Natural killer cell treated with Interleukin-12 subunit alpha and Interleukin-12 subunit beta and Interleukin-15 and Interleukin-18, amount 100 ng/mL, for 72 hours (primary cell): ENCODE results near the gene PEX26. TPM values are rescaled to one million over a fixed set of nuclear protein-coding genes. Genes with fewer than 3 reads are reported as not detected.
A peak's percentile ranks its signal among the peaks of the same experiment; 100 is the strongest.
"Not testable (repeated sequence)": the region's sequence is repeated elsewhere in the genome, so short reads cannot be mapped to it uniquely, and the experiment has no call there.

ENCODE experiments used
- ATAC-seq, 2 donors: fragments of 150-1000 bp; cut with Tn5 transposase in 1 of 2; sonication (Bioruptor Pico), chemical (Tn5 transposase) in 1 of 2; 2 replicates each; pipeline ENCODE4 v1.10.0; 2021
- DNase-seq: peaks from one replicate; pipeline ENCODE4 v3.0.0; 2022; ENCODE audit warnings: low spot score
- H3K27ac Mint-ChIP-seq, 2 donors: 1 replicate in 1 of 2; 2 replicates in 1 of 2; pipeline ENCODE4 v1.8.0; 2022; ENCODE audit warnings: mixed read lengths in 2 of 2, mild to moderate bottlenecking in 1 of 2, moderate library complexity in 1 of 2
- H3K27me3 Mint-ChIP-seq, 2 donors: 1 replicate in 1 of 2; 2 replicates in 1 of 2; pipeline ENCODE4 v1.8.0; 2022; ENCODE audit warnings: mixed read lengths in 2 of 2
- H3K36me3 Mint-ChIP-seq: one replicate; pipeline ENCODE4 v1.8.0; 2022; ENCODE audit warnings: mixed read lengths
- H3K4me1 Mint-ChIP-seq, 2 donors: 1 replicate in 1 of 2; 2 replicates in 1 of 2; pipeline ENCODE4 v1.8.0; 2022; ENCODE audit warnings: low read depth in 2 of 2, mixed read lengths in 2 of 2, mild to moderate bottlenecking in 1 of 2
- H3K4me3 Mint-ChIP-seq: one replicate; pipeline ENCODE4 v1.8.0; 2022; ENCODE audit warnings: mixed read lengths
- H3K9me3 Mint-ChIP-seq: 2 replicates; pipeline ENCODE4 v1.8.0; 2022; ENCODE audit warnings: mixed read lengths
- total RNA-seq, 2 donors: library from RNA; stranded (reverse); gene quantifications; one replicate each; pipeline ENCODE4 v1.2.3, GENCODE V29; 2022

The PEX26 gene
- total RNA-seq, 2 donors from 2014 or later = 44.6 to 63.5 TPM

- H3K27ac Mint-ChIP-seq = no peak overlapping the region
- ATAC-seq = no peak
- DNase-seq = no peak
- no peak overlapping the region for H3K4me3 Mint-ChIP-seq
- H3K4me1 Mint-ChIP-seq = peaks cover 12 to 38% of the 10 kb centered on the region in 2 donors
- H3K27me3 Mint-ChIP-seq = peaks cover 0 to 4% of the 10 kb centered on the region in 2 donors
- no peaks in the 10 kb centered on the region for H3K9me3 Mint-ChIP-seq
- H3K36me3 Mint-ChIP-seq = no peaks in the 10 kb centered on the region
These were observed 38.1 kb downstream of the PEX26 start for GRCh38 chr22:18115906-18116371.

- H3K27ac Mint-ChIP-seq = no peak overlapping the region
- no peak for ATAC-seq
- no peak for DNase-seq
- H3K27me3 Mint-ChIP-seq = peaks cover 0 to 2% of the 10 kb centered on the region in 2 donors
- no peak overlapping the region for H3K4me3 Mint-ChIP-seq
- H3K36me3 Mint-ChIP-seq = no peaks in the 10 kb centered on the region
- no peaks in the 10 kb centered on the region for H3K9me3 Mint-ChIP-seq
- peaks cover 12 to 36% of the 10 kb centered on the region in 2 donors for H3K4me1 Mint-ChIP-seq
These were observed 38.8 kb downstream of the PEX26 start for GRCh38 chr22:18116634-18117033.

- Mint-ChIP-seq H3K4me3 (no peak overlapping the region), H3K4me1 (peaks cover 12 to 36% of the 10 kb centered on the region in 2 donors)
These were observed 40.6 kb downstream of the PEX26 start for GRCh38 chr22:18118345-18118915.

GRCh38 chr22:18119409-18120110, 41.8 kb downstream of the PEX26 start:
- Mint-ChIP-seq H3K27me3 (peaks cover 0 to 2% of the 10 kb centered on the region in 2 donors), H3K4me3 (no peak overlapping the region), H3K36me3 (no peaks in the 10 kb centered on the region), H3K4me1 (peaks cover 1 to 24% of the 10 kb centered on the region in 2 donors), H3K27ac (no peak overlapping the region), H3K9me3 (no peaks in the 10 kb centered on the region)
- no peak for DNase-seq
- ATAC-seq = peak; percentile 21 to 61

More at GRCh38 chr22:18118345-18118915, 40.6 kb downstream of the PEX26 start:
- Mint-ChIP-seq H3K27me3 (peaks cover 0 to 2% of the 10 kb centered on the region in 2 donors), H3K27ac (no peak overlapping the region), H3K36me3 (no peaks in the 10 kb centered on the region), H3K9me3 (no peaks in the 10 kb centered on the region)
- no peak for ATAC-seq
- no peak for DNase-seq

DNA sequence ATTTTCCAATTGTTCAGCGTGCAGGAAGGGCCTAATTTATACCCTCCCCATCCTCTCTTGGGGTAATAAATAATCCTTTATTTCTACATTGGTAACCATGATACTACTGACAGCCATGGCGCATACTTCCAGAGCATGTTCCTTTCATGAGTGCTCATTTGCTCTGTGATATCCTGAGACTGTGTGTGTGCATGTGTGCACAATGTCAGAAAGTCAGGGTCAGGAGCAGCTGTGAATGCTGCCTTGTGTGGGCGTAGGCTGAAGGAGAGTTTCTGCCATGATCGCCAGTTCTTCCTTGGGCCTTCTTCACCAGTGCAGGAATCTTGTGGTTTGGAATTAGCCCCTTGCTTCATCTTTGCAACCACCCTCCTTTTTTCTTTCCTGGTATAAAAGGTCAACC, 43.1 kb downstream of the PEX26 start:
- no peak overlapping the region for H3K4me3 Mint-ChIP-seq
- no peaks in the 10 kb centered on the region for H3K9me3 Mint-ChIP-seq

DNA sequence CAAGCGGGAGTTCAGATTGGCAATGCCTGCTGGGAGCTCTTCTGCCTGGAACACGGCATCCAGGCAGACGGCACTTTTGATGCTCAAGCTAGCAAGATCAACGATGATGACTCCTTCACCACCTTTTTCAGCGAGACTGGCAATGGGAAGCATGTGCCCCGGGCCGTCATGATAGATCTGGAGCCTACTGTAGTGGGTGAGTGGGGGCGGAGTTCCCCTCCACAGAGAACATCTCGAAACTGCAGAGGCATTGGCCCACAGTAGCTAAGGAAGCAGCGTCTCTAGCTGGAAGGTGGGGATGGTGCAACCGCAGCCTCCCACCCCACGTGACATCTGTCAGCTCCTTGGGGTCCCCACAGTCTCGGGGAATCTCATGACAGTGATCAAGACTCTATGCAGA, 43.7 kb downstream of the PEX26 start:
- Mint-ChIP-seq H3K4me1 (peaks cover 0 to 21% of the 10 kb centered on the region in 2 donors), H3K4me3 (no peak overlapping the region), H3K27me3 (peaks cover 0 to 2% of the 10 kb centered on the region in 2 donors), H3K27ac (no peak overlapping the region), H3K36me3 (no peaks in the 10 kb centered on the region), H3K9me3 (no peaks in the 10 kb centered on the region)
- no peak for ATAC-seq
- no peak for DNase-seq

More for the DNA sequence above, 43.1 kb downstream of the PEX26 start:
- DNase-seq (no peak), ATAC-seq (no peak)
- Mint-ChIP-seq H3K27ac (no peak overlapping the region), H3K4me1 (peaks cover 0 to 21% of the 10 kb centered on the region in 2 donors), H3K36me3 (no peaks in the 10 kb centered on the region), H3K27me3 (peaks cover 0 to 2% of the 10 kb centered on the region in 2 donors)

DNA sequence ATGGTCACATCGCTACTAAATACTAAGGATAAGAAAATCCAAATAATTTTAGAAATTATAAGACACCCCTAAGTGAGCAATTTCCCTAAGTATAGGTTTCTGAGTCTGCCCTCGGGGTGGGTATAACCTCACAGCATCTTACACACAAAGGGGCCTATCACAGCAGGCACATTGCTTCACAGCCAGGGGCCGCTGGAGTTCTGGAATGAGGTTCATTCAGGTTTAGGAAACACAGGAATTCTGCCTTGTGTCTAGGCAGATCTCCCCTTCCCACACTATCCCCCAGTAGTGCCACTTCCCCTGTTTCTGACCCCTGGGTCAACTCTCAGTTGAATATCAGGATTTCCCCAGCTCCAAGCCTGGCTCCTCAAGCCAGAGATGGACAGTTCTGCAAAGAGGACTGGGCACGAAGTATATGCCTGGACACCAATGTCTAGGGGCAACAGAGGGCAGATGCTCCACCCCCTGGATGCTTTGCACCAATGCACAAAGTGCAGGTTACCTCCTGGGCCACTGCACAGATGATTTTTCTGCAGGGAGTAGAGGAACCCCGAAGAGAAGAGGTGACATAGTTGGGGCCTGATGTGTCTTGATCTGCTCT, 44.3 kb downstream of the PEX26 start:
- Mint-ChIP-seq H3K4me1 (peaks cover 0 to 21% of the 10 kb centered on the region in 2 donors), H3K9me3 (no peaks in the 10 kb centered on the region), H3K4me3 (no peak overlapping the region), H3K36me3 (no peaks in the 10 kb centered on the region), H3K27me3 (peaks cover 0 to 2% of the 10 kb centered on the region in 2 donors), H3K27ac (no peak overlapping the region)
- no peak for DNase-seq
- no peak for ATAC-seq

DNA sequence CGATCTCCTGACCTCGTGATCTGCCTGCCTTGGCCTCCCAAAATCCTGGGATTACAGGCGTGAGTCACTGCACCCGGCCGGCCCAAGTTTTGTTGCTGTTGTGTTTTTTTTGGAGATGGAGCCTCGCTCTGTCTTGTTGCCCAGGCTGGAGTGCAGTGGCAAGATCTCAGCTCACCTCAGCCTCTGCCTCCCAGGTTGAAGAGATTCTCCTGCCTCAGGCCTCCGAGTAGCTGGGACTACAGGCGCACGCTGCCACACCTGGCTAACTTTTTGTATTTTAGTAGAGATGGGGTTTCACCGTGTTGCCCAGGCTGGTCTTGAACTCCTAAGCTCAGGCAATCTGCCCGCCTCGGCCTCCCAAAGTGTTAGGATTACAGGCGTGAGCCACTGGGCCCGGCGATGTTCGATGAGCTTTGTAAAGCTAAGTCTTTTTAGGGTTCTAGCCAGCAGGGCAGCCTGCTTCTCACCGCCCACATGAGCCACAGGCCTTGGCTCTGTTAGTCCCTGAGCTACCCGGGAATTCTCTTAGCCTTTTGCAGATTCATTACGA, 45.8 kb downstream of the PEX26 start:
- DNase-seq, H3K27ac Mint-ChIP-seq, H3K36me3 Mint-ChIP-seq, H3K9me3 Mint-ChIP-seq, H3K27me3 Mint-ChIP-seq, ATAC-seq, H3K4me3 Mint-ChIP-seq: not testable (repeated sequence)
- peaks cover 0 to 19% of the 10 kb centered on the region in 2 donors for H3K4me1 Mint-ChIP-seq

DNA sequence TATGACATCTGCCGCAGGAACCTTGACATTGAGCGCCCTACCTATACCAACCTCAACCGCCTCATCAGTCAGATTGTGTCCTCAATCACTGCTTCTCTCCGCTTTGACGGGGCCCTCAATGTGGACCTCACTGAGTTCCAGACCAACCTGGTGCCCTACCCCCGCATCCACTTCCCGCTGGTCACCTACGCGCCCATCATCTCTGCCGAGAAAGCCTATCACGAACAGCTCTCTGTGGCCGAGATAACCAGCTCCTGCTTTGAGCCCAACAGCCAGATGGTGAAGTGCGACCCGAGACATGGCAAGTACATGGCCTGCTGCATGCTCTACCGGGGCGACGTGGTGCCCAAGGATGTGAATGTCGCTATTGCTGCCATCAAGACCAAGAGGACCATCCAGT, 48.8 kb downstream of the PEX26 start:
- no peak overlapping the region for H3K27ac Mint-ChIP-seq
- no peaks in the 10 kb centered on the region for H3K36me3 Mint-ChIP-seq
- ATAC-seq = no peak
- H3K4me1 Mint-ChIP-seq = peaks cover 0 to 3% of the 10 kb centered on the region in 2 donors
- no peaks in the 10 kb centered on the region for H3K9me3 Mint-ChIP-seq
- DNase-seq = no peak
- no peak overlapping the region for H3K4me3 Mint-ChIP-seq
- no peaks in the 10 kb centered on the region for H3K27me3 Mint-ChIP-seq

- H3K27ac Mint-ChIP-seq = no peak overlapping the region
- H3K36me3 Mint-ChIP-seq = no peaks in the 10 kb centered on the region
- H3K4me3 Mint-ChIP-seq = no peak overlapping the region
- H3K9me3 Mint-ChIP-seq = no peaks in the 10 kb centered on the region
- DNase-seq (no peak), ATAC-seq (peak in 1 of 2 donors; percentile 18)
- H3K4me1 Mint-ChIP-seq = peaks cover 0 to 3% of the 10 kb centered on the region in 2 donors
- H3K27me3 Mint-ChIP-seq = no peaks in the 10 kb centered on the region
These were observed 52.2 kb downstream of the PEX26 start for GRCh38 chr22:18130018-18130417.

DNA sequence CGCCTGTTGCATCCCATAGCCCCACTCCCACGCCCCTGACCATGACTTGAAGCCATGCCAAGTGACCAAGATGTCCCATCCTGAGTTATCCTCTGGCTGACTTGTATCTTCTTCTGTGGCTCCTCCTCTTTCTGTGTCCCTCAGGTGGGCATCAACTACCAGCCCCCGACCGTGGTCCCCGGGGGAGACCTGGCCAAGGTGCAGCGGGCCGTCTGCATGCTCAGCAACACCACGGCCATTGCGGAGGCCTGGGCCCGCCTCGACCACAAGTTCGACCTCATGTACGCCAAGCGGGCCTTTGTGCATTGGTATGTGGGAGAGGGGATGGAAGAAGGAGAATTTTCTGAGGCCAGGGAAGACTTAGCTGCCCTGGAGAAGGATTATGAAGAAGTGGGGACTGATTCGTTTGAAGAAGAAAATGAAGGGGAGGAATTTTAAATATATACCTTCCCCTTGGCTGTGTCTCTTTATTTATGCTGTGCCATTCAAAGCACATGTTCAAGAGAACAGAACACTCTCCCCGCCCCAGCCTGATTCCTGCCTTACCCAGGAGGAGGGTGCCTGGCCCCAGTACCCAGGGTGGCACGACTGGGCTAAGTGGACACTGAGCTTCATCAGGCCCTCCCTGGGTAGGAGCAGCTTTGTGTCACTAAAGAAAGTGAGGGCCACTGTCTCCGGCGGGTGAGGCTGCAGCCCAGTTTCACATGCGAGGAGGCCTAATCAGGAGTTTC, 53.1 kb downstream of the PEX26 start:
- H3K27ac Mint-ChIP-seq = no peak overlapping the region
- peaks cover 0 to 3% of the 10 kb centered on the region in 2 donors for H3K4me1 Mint-ChIP-seq
- no peak for ATAC-seq
- no peaks in the 10 kb centered on the region for H3K9me3 Mint-ChIP-seq
- H3K4me3 Mint-ChIP-seq = no peak overlapping the region
- H3K36me3 Mint-ChIP-seq = no peaks in the 10 kb centered on the region
- no peaks in the 10 kb centered on the region for H3K27me3 Mint-ChIP-seq
- no peak for DNase-seq

- Mint-ChIP-seq H3K9me3 (no peaks in the 10 kb centered on the region), H3K36me3 (no peaks in the 10 kb centered on the region), H3K4me1 (peaks cover 0 to 3% of the 10 kb centered on the region in 2 donors), H3K27me3 (no peaks in the 10 kb centered on the region), H3K27ac (no peak overlapping the region), H3K4me3 (no peak overlapping the region)
- ATAC-seq (no peak), DNase-seq (no peak)
These were observed 55.7 kb downstream of the PEX26 start for GRCh38 chr22:18133452-18133851.

DNA sequence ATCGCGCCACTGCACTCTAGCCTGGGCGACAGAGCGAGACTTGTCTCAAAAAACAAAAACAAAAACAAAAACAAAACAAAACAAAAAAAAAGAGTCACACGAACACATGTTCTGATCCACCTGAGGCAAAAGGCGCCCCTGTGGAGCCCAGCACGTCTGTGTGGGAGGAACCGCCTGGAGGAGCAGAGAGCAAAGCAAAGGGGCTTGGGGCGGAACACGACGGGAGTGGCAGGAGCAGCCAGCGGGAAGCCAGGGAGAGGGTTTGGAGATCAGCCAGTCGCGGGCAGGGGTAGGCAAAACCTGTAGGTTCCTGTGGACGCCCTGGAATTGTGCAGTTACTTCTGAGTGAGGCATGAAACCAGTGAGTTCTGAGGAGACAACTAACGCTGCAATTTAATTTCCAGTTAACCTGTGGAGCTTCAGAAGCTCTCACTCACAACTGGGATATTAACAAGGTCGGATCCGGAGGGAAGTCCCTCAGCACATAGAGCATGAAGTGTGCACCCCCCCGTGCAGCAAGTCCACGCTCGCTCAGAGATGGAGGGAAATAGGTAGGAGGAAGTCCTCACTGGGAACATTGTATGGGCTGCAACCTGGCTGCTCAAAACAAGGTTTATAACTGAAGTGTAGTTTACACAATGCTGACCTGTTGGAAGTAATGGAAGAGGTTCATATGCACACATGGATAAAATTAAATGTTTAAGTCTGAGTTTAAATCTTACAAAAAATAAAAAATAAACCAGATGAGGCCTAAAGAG, 59.0 kb downstream of the PEX26 start:
- Mint-ChIP-seq H3K36me3 (no peaks in the 10 kb centered on the region), H3K4me1 (no peaks in the 10 kb centered on the region), H3K27me3 (no peaks in the 10 kb centered on the region), H3K4me3 (no peak overlapping the region), H3K27ac (no peak overlapping the region), H3K9me3 (no peaks in the 10 kb centered on the region)
- DNase-seq (no peak), ATAC-seq (no peak)
